Omental fat pad (tissue), 4 donors: ENCODE results near the gene MAP7. TPM values are rescaled to one million over a fixed set of nuclear protein-coding genes. Genes with fewer than 3 reads are reported as not detected.

Source experiments
- ATAC-seq: fragments of 150-250 bp; one replicate; pipeline ENCODE4 v1.9.1; 2016; ENCODE audit warnings: mild to moderate bottlenecking, moderate library complexity; ENCODE audit not compliant: low FRiP score
- DNase-seq: peaks from one replicate; pipeline ENCODE4 v3.0.0-alpha.2; 2019; ENCODE audit warnings: low spot score
- total RNA-seq, 4 donors: library from RNA; depleted of rRNA; stranded (reverse); fragments of >200 nt; gene quantifications; one replicate each; pipeline ENCODE4 v1.1.0, GENCODE V29; 2016
- TF ChIP-seq, protein P1 (sequence below), 3 donors: fragments of 450-650 bp; IDR thresholded peaks; one replicate each; pipeline ENCODE4 v1.5.1; 2016 to 2017; ENCODE audit warnings: antibody characterized with exemption in 3 of 3, mild to moderate bottlenecking in 3 of 3, moderate library complexity in 2 of 3

The MAP7 gene
- total RNA-seq, 4 donors from 2014 or later = 2.2 to 5.3 (median 4.5) TPM

- TF ChIP-seq, protein P1, sequence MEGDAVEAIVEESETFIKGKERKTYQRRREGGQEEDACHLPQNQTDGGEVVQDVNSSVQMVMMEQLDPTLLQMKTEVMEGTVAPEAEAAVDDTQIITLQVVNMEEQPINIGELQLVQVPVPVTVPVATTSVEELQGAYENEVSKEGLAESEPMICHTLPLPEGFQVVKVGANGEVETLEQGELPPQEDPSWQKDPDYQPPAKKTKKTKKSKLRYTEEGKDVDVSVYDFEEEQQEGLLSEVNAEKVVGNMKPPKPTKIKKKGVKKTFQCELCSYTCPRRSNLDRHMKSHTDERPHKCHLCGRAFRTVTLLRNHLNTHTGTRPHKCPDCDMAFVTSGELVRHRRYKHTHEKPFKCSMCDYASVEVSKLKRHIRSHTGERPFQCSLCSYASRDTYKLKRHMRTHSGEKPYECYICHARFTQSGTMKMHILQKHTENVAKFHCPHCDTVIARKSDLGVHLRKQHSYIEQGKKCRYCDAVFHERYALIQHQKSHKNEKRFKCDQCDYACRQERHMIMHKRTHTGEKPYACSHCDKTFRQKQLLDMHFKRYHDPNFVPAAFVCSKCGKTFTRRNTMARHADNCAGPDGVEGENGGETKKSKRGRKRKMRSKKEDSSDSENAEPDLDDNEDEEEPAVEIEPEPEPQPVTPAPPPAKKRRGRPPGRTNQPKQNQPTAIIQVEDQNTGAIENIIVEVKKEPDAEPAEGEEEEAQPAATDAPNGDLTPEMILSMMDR (IDR thresholded peaks at IDR 0.05) = no peak
- ATAC-seq = no peak
Measured at GRCh38 chr6:136564180-136564579, 14.0 kb upstream of the MAP7 start.

GRCh38 chr6:136563386-136564152 is 13.3 kb upstream of the MAP7 start:
- DNase-seq = no peak
- ATAC-seq = no peak
- TF ChIP-seq, protein P1 (IDR thresholded peaks at IDR 0.05) = no peak

More at GRCh38 chr6:136564180-136564579, 14.0 kb upstream of the MAP7 start:
- DNase-seq = no peak

DNA sequence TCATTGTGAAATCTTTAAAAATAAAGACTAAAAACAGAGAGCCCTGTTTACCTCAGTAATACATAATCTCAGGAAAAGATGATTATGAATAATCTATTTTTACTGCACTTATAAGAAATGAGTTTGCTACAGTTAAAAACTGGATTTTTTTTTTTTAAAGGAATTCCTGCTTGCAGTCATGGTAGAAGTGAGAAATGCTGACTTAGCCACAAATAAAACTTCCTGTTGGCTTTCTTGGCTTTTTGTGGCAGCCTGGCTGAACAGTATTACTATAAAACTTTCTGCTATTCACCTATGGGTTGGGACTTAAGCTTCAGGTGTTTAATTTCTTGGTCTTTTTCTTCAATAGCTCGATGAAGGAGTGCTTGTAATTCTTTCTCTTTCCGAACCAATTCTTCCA is 12.0 kb upstream of the MAP7 start:
- TF ChIP-seq, protein P1 (IDR thresholded peaks at IDR 0.05) = no peak
- no peak for ATAC-seq
- no peak for DNase-seq

- DNase-seq = no peak
- TF ChIP-seq, protein P1 (IDR thresholded peaks at IDR 0.05) = no peak
Measured at GRCh38 chr6:136553166-136553787, 3.1 kb upstream of the MAP7 start.

DNA sequence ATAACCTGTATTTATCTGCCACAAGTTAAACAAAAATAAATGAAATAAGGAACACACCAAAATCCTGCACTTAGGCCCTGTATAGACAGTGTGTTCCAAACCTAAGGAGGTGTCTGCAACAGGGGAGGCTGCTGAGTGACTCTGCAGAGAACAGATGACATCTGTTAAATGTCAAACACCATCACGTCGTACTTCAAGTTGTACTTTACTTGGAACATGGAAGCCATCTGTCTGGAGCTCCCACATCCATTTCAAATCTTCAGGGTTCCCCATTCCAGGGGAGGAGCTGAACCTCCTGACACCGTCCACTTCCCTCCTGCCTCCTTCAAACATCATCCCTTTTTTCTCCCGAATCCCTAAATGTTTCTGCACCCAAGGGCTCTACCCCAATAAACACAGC is 1.8 kb upstream of the MAP7 start:
- ATAC-seq = no peak
- DNase-seq = no peak
- TF ChIP-seq, protein P1 (IDR thresholded peaks at IDR 0.05) = no peak

More at GRCh38 chr6:136553166-136553787, 3.1 kb upstream of the MAP7 start:
- no peak for ATAC-seq

DNA sequence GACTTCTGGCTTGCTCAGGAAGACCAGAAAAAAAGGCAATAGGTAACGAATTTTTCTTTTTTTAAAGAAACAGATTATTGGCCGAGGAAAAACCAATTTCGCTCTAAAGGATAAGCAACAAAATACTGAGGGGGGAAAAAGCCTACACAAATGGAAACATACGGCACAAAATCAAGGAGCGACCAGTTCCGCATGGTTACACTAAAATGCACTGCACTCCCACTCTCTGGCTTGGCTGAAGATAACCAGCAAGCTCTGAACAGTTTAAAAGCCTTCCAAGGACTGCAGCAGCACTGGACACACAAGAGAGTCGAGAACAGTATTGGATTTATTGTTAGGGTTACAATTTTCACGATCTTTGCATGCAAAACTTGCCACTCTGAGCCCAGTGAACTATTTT is 881 bp upstream of the MAP7 start:
- ATAC-seq = no peak
- DNase-seq = no peak
- TF ChIP-seq, protein P1 (IDR thresholded peaks at IDR 0.05) = no peak

DNA sequence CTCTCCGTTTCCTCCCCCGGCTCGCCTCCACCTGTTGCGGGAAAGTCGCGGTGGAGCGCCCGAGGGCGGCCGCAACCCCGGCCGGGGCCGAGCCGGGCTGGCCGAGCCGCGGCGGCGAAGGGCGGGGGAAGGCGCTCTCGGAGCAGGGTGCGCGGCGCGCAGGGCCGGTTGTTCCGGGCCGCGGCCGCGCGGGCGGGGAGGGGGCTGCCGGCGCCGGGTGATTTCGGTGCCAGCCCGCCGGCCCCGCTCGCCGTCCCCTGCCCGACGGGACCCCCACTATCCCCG is 235 bp downstream of the MAP7 start:
- ATAC-seq (peak; percentile 77), DNase-seq (no peak)
- TF ChIP-seq, protein P1 (IDR thresholded peaks at IDR 0.05) = no peak
